Measurements from ENCODE around the gene MED12L. TPM values are rescaled to one million over a fixed set of nuclear protein-coding genes. Genes with fewer than 3 reads are reported as not detected.
"Not testable (repeated sequence)": the region's sequence is repeated elsewhere in the genome, so short reads cannot be mapped to it uniquely, and the experiment has no call there.

The MED12L gene
- total and polyA plus RNA-seq, 10 of the 15 experiments (the other 5 are each of a cell fraction or from before 2014, with no cell fraction given), result 0.01 to 0.06 (median 0.03) TPM; not detected in 2

DNA sequence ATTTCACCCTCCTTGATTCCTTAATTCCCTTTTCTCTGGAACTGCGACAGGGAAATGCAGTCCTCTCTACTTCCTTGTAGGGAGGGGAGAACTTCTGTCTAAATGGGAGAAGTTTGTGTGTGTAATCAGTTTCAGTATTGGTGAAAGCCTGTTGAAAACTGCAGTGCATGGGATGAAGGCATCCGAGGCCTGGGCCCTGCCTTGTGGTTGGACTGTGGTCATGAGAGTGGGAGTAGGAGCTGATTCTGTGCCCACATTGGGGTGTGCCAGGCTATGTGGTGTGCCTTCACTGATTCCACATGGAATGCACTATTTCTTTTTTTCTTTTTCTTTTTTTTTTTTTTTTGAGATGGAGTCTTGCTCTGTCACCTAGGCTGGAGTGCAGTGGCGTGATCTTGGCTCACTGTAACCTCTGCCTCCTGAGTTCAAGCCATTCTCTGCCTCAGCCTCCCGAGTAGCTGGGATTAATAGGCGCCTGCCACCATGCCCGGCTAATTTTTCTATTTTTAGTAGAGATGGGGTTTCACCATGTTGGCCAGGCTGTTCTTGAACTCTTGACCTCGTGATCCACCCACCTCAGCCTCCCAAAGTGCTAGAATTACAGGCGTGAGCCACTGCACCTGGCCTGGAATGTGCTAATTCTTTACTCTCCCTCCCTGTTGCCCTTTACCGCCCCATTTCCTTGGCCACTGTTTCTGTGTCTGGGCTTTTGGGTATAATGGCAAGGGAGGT is 84.7 kb downstream of the MED12L start:
- in situ Hi-C loops (cut with MboI), result loop anchor here (5.0 kb wide), 2 partner anchors 57 to 107 kb away; partner anchors contain the start of gene P2RY14
- RAD21 ChIA-PET (ENCODE audit: unreplicated experiment), result interaction anchor here (3.1 kb wide), 1 partner anchor 109 kb away, joined by 23 read pairs; the partner anchor contains the start of gene P2RY14
- TF ChIP-seq IKZF2 (IDR thresholded peaks at IDR 0.05) (peak; percentile 62 to 64; a peak in 3 of 4 replicates), EP300 (IDR thresholded peaks at IDR 0.05; ENCODE audit: borderline replicate concordance in 1 of 2, control insufficient read depth in 1 of 2, low read depth in 2 of 2, low read length in 2 of 2) (0 out of 4 replicates have a peak, but pooled peaks of 1 of the 2 experiments have one; percentile 21), EED (IDR thresholded peaks at IDR 0.05; ENCODE audit: low read depth) (peak; percentile 92), NFIC (IDR thresholded peaks at IDR 0.05; ENCODE audit: low read depth, low read length) (peak; percentile 45; the same call in 1 of the 2 replicates), CBFB (IDR thresholded peaks at IDR 0.05; ENCODE audit: low read depth) (peak; percentile 69; the same call in 1 of the 2 replicates), RUNX3 (IDR thresholded peaks at IDR 0.05; ENCODE audit: low read length) (peak; percentile 92), HDGF (IDR thresholded peaks at IDR 0.05) (0 out of 2 replicates have a peak, but pooled peaks have one; percentile 55), IKZF1 (conservative IDR thresholded peaks at IDR 0.05) (peak; percentile 49), EGR1 (IDR thresholded peaks at IDR 0.05; ENCODE audit: borderline replicate concordance in 1 of 2, low read depth in 2 of 2, low read length in 2 of 2) (0 out of 3 replicates have a peak, but pooled peaks of 1 of the 2 experiments have one; percentile 32)
- TF ChIP-seq, protein P1, sequence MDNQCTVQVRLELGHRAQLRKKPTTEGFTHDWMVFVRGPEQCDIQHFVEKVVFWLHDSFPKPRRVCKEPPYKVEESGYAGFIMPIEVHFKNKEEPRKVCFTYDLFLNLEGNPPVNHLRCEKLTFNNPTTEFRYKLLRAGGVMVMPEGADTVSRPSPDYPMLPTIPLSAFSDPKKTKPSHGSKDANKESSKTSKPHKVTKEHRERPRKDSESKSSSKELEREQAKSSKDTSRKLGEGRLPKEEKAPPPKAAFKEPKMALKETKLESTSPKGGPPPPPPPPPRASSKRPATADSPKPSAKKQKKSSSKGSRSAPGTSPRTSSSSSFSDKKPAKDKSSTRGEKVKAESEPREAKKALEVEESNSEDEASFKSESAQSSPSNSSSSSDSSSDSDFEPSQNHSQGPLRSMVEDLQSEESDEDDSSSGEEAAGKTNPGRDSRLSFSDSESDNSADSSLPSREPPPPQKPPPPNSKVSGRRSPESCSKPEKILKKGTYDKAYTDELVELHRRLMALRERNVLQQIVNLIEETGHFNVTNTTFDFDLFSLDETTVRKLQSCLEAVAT (IDR thresholded peaks at IDR 0.05), result 0 out of 2 replicates have a peak, but pooled peaks have one; percentile 34
- WGBS (ENCODE audit: insufficient coverage, insufficient replicate concordance, low lambda C conversion rate, missing lambda C conversion rate), result 36% methylated on average over 8 of the region's 9 CpGs
- H4K20me1 ChIP-seq (ENCODE audit: control insufficient read depth, insufficient read depth); H3K9ac ChIP-seq (ENCODE audit: control insufficient read depth, insufficient read depth, low read length); H3K79me2 ChIP-seq (ENCODE audit: control insufficient read depth, insufficient read depth, low read length); H3K36me3 ChIP-seq (ENCODE audit: control insufficient read depth in 2 of 2, insufficient read depth in 2 of 2, low read length in 1 of 2); POLR2A ChIA-PET; H2AFZ ChIP-seq (ENCODE audit: control insufficient read depth, low read depth, low read length); DNase-seq (ENCODE audit: low read depth, low spot score); H3K4me3 ChIP-seq; BruUV-seq (replicated peaks); FAIRE-seq; H3K9me3 ChIP-seq (replicated peaks; ENCODE audit: control insufficient read depth, insufficient read depth, low read length); H3K27me3 ChIP-seq (replicated peaks in 1 of 2; ENCODE audit: control insufficient read depth in 2 of 2, insufficient read depth in 2 of 2, low read length in 1 of 2): not testable (repeated sequence)
- H3K27ac ChIP-seq (ENCODE audit: control insufficient read depth, insufficient read depth), result peak overlapping the region; percentile 14; the same call in 1 of the 2 replicates
- peak; percentile 60 for ATAC-seq
- SMC1A ChIA-PET (ENCODE audit: uncharacterized antibody, unreplicated experiment), result interaction anchor here (0.7 to 3.6 kb wide), 6 partner anchors 31 to 117 kb away, joined by 3 to 49 read pairs (median 4); no protein-coding TSS in a partner anchor
- intact Hi-C loops (cut with micrococcal nuclease; ENCODE audit: unreplicated experiment), result loop anchor here (2.0 kb wide), 2 partner anchors 33 to 669 kb away; partner anchors contain the start of gene GPR171
- peak overlapping the region; percentile 17 for H3K4me2 ChIP-seq (ENCODE audit: control insufficient read depth, insufficient read depth)
- peaks cover 21% of the 10 kb centered on the region for H3K4me1 ChIP-seq (ENCODE audit: control insufficient read depth, insufficient read depth, low read length)
- CTCF ChIA-PET, result interaction anchor here (0.5 to 4.6 kb wide), 11 partner anchors 14 to 511 kb away, joined by 3 to 42 read pairs (median 17); partner anchors contain the start of gene P2RY14

Data from GM12878 (cell line).